NCI-H524 (cell line): Measurements from ENCODE around the gene ARID1B.

Source experiments
- DNase-seq, 2 experiments: peaks; one replicate each; lab custom pipeline; 2025; lab: John Stamatoyannopoulos, UW

ARID1B gene

DNA sequence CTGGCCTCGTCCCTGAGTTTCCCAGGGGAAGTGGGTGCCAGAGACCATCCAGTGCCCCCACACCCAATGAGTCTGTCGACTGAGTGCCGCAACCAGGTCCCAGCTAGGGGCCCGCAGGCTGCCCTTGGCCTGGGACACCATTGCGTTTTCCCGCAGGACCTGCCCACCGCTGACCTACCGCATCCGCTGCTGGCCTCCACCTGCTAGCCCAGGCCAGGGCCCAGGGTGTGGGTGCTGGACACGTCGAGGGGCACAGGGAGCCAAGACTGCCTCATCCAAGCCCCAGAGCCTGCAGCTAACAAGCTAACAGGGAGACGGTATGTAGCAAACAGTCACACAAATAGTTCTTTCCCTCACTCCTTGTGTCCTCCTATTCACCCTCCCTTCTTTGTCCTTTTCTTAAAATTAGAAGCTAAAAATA, 448.4 kb downstream of the ARID1B start:
- no peak for DNase-seq

DNA sequence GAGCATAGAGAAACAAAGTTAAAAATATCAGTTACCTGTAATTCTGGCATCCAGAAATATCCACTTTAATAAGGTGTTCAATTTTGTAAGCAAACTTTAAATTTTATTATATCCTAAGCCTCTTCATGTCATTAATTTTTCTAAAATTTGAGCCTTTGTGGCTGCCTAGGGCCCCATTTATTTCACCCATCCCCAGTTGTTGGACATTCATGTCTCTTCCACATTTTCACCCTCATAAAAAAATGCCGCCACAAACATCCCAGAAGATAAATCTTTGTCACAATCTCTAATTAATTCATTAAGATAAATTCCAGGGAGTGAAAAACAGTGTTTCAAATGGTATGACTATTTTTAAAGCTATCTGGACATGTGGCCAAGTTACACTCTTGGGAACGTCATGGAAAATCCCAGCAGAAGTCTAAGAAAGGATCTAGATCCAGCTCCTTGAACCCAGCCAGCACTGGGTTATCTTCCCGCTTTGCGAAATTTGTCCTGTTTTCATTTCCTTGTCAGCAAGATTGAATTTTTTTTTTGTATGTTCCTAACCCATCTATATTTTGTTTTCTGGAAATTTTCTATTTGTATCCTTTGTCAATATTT, 448.9 kb downstream of the ARID1B start:
- DNase-seq, result no peak

DNA sequence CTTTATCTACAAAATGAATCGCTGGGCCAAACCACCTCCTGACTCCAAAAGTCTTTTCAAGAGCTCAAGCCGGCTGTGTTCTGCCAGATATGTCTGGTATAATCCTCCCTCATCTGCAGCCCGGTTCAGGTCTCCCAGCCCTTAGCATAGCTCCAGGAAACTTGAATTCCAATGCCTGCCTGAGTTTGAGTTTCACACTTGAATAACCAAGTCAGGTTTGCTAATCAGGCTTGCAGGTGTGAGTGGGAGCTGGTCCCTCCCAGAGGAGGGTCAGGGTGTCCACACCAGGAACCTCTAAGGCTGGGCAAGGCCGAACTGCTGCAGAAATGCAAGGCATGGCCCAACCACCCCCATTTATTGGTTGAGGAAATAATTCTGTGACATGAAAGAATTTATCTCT, 449.6 kb downstream of the ARID1B start:
- peak in 1 of 2 experiments; percentile 30 for DNase-seq

DNA sequence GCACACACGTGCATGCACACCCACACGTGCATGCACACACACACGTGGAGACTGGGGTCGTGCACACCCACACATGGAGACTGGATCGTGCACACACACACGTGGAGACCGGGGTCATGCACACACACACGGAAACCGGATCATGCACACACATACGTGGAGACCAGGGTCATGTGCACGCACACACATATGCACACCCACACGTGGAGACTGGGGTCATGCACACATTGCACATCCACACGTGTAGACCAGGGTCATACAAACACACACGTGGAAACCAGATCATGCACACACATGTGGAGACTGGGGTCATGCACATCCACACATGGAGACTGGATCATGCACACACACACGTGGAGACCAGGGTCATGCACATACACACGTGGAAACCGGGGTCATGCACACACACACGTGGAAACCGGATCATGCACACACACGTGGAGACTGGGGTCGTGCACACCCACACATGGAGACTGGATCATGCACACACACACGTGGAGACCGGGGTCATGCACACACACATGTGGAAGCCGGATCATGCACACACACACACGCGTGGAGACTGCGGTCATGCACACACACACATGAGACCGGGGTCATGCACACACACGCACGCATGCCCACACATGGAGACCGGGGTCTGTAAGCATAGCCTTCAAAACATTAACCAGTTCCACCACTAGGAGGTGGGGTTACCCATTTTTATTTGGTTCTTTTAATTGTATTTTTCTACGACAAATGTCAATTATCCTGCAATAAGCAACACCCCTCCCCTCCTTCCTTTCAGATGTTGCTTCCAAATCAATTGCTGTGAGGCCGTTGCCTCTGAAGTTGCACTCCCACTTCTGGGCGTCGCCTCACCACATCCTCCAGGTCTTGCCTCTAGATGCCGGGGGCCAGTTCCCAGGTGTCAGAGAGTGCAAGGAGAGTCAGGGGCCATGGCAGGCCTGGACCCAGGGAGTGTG, 450.3 kb downstream of the ARID1B start:
- DNase-seq, result no peak

DNA sequence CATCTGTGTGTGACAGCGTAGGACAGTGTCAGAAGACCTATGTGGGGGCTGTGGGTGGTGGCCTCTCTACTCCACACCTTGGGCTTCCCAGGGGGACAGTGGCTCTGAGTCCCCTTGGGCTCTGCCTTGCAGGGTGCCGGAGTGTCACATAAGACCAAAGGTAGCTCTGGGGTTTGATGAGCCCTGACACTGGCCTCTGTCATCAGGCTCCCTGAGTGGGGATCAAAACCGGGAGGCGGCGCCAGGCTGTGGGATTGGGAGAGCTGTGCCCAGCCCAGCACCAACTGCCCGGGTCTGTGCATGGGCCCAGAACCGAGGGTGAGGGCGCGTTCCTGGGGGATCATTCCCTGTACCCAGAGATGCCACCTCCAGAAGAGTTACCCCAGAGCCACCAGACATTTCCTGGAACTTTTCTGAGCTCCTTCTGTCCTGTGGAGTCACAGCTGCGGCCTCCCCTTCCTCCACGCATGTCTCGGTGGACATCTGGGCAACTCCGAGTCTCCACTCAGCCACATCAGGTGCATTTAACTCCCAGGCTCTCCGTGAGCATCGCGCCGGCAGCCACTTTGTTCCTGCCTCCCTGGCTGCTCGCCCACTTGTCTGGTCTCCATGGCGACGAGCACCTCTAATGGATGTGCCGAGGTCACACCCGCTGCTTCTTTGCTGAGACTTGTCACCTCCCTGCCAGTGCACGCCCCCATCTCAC, 451.4 kb downstream of the ARID1B start:
- DNase-seq, result peak; percentile 90 to 97

DNA sequence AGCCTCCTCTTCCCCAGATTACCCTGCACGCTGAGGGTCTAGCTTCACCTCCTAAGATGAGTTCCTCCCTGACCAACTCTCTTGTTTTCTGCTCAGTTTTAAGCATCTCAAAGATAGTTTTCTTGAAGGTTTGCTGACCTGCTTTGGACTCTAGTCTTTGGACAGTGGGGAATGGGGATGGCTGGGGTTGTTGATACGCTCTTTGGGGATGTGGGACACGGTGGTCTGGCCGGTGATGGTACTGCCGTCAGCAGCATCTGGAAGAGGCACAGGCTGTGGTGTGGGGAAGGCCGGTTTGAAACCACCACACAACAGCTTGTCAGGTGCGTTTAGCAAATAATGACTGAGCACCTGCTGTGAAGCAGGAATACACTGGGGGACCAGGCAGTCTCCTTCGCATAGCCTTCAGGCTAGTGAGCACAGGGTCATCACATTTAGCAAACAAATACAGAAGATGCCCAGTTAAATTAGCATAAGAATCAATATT, 452.0 kb downstream of the ARID1B start:
- peak in 1 of 2 experiments; percentile 68 for DNase-seq

DNA sequence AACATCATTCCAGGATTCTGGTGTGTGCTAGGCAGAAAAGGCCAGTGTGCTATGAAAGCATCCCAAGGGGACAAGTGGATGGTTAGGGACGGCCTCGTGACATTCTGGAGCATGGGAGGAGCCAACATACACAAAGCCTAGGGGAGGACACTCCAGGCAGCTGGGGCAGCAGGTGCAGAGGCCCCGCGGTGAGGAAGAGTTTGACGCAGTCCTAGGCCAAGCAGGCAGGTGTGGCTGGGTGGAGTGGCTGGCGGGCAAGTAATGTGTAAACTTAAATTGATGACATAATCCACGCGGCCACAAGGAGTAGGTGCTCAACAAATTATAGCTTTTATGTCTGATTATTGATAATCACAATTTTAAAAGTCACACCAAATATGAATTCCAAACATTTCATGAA, 452.5 kb downstream of the ARID1B start:
- peak; percentile 74 to 93 for DNase-seq

DNA sequence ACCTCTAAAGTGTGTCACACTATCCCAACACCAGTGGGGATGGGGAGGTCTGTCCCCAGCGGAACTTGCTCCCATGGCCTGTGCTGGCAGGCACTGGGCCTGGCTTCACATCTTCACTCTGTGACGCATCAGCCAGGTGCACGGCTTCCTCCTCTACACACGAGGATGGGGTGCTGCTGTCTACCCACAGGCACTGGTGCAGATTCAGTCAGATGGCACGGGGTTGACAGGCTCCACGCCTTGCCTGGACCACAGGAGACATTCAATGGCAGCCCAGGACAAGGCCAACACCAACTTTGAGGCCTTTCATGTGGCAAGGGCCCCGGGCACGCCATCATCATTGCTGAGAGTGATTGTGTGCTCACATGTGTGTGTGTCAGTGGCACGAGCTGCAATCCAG, 453.7 kb downstream of the ARID1B start:
- DNase-seq, result no peak

DNA sequence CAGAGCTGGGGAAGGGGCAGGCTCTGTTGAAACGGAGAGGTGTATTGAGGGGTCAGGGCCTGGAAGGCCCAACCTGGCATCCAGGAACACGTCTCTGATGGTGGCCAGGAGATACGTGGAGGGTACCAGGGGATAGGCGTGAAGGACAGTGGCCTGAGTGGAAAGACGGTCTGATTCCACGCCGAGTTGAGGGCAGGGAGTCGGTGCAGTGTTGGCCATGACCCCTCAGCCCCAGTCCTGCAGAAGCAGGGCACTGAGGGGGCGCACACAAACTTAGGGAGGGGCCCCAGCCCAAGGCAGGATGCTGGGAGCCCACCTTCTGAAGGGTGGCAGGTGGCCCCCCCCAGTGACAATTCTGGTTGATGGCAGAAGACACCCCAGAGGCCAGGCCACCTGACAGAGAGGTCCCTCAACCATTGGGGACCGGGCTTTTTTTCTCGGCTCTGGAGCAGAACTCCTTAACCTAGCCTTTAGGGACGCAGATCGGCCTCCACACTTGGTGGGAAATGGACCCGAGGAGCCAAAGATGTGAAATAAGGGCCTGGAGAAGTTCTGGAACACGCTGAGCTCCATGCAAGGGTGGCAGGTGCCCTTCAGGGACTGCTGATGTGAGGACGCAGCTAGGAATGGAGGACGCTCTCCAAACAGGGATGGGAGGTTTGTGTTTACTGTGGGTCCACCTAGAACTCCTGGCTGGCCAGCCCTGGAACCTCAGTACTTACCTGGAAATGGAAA, 455.1 kb downstream of the ARID1B start:
- DNase-seq, result no peak

DNA sequence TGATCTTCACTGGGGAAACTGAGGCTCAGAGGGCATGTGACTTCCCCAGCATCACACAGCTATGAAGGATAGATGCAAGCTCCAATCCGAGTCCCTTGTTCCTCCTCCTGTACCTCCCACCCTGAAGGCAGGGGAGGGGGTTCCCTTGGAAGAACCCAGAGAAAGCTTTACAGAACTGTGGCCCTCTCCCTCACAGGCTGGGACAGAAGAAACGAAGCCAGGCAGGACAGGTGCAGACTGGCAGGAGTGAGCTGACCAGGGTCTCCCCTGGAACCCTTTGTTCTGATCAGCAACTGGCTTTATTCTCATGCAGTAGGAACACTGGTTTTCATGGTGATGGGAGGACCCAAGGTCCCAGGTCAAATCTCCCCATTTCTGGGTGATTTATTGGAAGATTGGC, 456.0 kb downstream of the ARID1B start:
- no peak for DNase-seq

DNA sequence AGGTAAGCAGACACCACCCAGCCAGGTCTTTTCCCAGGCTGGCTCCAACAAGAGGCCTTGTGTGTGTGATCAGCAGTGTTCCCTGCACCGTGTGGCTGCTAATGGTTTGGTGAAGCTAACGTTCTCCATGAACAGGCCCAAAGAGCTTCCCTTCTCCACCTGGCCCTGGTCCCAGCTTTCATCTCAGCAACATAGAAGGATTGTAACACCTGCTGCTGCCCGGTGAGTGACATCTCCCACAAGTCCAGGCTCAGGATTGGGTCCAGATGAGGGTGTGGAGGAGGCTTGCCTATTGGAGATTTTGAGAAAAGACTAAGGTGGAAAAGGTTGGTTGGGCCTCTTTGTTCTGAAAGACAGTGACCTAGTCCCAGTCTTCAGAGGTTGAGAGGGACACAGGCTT, 456.5 kb downstream of the ARID1B start:
- DNase-seq, result no peak

DNA sequence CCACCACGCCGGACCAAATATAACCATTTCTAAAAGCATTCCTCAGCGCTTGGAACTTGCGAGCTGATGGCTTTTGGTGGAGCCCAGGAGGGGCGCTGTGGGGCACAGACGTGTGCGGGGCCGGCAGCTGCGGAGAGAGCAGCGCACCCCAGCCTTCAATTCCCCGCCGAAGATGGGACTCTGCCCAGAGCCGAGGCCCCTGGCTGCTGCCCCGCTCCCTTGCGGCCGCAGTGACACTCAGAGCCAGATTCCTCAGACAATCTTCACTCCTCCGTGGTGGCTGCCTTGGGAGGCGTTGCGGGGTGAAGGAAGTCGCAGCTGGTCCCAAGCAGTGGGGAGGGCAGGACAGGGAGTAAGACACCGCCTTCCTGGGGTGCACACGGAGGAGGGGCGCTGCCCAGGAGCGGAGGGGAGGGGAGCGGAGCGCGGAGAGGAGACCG, 458.4 kb downstream of the ARID1B start:
- DNase-seq, result peak in 1 of 2 experiments; percentile 31

DNA sequence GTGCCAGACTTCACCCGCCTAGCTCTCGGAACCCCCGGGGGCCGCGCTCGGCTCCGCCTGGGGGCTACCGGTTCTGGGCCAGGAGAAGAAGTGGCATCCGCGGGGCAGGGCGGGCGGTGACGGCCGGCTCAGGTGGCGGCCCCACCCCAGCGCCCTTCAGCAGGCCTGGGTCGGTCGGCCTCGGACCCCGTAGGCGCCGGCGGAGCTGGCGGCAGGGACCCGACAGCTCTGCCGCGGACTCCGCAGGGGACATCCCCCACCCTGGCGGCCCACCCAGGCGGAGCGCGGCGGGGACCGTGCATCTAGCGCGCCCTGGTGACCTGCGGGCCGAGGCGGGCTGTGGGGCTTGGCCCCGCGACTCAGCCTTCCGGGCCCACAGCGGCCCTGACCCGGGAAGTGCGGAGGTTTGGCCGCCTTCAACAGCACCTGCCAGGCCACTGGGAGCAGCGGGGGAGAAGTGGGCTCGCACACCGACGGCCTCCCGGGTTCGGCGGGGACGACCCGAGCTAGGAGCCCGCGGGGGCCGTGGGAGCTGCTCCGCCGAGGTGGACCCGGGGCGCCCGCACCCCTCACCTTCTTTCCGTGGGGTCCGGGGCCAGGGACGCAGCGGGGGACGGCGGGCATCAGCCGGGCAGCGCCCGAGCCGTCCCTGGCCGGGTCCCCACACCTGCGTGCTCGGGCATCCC, 459.0 kb downstream of the ARID1B start:
- no peak for DNase-seq

DNA sequence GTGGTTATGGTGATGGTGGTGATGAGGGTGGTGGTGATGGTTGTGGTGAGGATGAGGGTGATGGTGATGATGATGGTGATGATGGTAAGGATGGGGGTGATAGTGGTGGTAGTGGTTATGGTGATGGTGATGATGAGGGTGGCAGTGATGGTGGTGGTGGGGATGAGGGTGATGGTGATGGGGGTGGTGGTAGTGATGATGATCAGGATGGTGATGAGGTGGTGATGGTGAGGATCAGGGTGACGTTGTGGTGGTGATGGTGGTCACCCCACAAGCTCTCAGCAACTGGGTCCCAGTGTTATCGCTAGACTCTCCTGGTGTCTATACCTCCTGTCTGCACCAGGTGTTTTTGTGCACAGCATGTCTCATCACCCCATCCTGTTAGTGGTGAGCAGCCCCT, 461.2 kb downstream of the ARID1B start:
- DNase-seq, result no peak

DNA sequence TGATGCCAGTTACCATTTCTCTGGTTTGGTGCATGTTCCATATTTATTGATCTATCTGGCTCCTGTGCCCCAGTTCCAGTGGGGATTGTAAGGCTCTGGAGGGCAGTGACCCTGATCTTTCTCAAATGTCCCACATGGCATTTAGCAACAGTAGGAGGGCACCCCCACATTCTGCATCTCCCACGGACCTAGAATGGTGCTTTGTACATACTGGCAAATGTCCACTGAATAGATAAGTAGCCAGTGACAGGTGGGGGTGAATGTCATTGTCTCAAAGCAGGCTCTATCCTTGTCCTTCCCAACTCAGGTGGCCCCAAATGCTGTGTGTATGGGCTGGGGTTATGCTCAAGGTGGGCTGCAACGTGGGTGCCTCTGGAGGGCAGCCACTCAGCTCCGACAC, 462.0 kb downstream of the ARID1B start:
- DNase-seq, result no peak

DNA sequence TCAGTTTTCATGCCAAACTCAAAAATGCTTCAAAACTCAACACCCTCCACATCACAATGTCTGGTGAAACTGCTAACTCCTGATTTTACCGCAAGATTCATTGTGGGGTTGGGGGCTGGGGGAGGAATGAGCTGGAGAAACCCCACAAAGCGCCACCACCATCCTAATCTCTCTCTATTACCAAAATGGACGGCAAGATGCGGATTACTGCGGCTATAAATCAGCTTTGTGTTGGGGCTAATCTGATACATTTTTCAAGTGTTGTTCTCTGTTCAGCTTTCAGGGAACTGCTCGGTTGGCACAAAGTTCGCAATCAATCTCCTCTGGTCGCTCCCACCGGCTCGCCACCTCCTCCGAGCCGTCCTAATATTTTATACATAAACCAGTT, 462.5 kb downstream of the ARID1B start:
- peak; percentile 41 to 67 for DNase-seq

DNA sequence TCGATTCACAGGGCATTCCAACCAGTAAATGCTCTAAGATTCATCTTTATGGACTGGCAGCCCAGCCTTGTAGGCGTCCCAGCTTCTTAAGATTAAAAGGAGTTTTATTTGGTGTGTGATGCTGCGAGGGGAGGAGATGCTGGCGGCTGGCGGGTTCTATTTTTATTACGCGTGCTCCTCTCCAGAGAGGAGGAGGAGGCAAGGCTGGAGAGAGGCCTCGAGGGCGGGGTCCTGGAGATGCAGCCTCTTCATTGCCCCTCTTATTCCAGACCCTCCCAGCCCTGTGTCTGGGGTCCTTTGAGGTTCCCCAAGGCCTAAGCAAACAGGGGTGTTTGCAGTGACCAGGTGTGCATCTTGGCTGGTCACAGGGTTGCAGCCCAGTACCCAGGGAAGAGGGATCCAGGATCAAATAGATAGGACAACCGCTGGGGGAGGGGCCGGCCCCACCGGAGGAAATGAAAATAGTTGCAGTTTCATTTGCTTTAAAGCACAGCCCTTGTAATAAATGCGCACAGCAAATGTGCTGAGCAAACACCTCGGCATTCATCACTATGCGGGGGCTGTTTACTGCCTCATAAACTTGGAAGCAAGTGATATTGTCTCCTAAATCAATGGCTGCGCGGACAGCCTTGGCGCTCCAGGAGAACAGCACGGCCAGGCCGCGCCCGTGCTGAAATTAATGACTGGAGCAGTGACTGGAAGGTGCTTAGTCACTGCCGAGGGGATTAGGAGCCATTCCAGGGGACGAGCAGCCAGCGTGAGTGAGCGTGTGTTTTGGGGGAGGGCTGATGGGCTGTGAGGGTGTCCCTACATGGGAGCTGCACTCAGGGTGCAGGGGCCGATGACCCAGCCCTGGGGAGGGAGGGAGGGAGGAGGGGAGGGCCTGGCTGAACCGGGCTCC, 463.1 kb downstream of the ARID1B start:
- DNase-seq, result peak; percentile 58 to 80

DNA sequence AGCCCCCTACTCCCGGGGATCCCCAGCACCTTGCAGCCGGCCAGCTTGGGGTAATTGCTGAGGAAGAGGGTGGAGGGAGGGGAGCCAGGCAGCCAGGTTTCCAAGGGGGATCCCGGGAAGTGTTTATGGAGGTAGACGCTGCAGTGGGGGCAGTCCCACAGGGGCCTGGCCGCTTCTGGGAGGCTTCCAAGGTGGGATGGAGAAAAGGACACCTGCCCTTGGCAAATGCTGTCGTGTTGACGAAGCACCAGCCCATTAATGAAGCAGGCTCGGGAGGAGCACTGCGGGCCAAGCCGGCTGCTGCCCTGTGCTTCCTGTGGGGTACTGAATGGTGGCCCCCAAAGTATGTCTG, 463.8 kb downstream of the ARID1B start:
- DNase-seq, result no peak

DNA sequence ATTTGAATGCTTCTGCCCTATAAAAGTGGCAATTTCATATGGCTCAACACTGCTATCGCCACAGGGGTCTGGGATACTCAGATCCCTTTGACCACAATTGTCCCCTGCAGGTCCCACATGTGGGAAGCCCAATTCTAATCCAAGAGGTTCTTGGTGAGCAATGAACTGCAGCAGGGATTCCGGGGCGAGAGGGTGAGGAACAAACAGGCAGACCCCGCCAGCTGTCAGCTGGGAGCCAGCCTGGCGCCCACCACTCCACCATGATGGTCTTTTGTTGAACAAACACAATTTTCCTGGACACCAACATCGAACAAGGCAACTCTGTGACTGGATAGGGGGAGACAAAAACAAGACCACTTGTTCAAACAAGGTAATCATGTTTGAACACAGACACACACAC, 465.6 kb downstream of the ARID1B start:
- no peak for DNase-seq

DNA sequence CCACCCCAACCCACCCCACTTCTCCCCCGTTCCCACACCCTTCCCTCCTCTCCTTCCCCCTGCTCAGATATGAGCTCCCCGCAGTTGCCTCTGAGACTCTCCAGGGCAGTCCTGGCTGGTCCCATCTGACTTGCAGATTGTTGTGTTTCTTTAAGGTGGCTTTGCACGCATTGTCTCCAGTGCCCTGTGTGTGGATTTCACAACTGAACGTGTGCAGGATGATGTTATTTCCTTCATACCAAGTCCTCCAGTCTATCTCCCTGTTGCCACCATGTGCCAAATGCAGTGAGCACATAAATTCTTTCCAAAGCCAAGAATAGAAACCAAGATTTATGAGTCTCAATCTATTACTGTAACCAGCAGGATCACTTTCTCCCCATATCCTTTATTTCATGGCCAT, 467.0 kb downstream of the ARID1B start:
- DNase-seq, result no peak
